WI38 (cell line): Measurements from ENCODE around the gene ZNF44.

Source experiments
- H3K4me3 ChIP-seq: 2 replicates; pipeline ENCODE4 v1.5.1; 2011; ENCODE audit warnings: low read depth, mild to moderate bottlenecking, control low read depth, low read length
- TF ChIP-seq, protein P1 (sequence below): IDR thresholded peaks from 2 replicates; pipeline ENCODE4 v1.5.1; 2012; ENCODE audit warnings: low read depth, mild to moderate bottlenecking, control low read depth, low read length

ZNF44 gene

DNA sequence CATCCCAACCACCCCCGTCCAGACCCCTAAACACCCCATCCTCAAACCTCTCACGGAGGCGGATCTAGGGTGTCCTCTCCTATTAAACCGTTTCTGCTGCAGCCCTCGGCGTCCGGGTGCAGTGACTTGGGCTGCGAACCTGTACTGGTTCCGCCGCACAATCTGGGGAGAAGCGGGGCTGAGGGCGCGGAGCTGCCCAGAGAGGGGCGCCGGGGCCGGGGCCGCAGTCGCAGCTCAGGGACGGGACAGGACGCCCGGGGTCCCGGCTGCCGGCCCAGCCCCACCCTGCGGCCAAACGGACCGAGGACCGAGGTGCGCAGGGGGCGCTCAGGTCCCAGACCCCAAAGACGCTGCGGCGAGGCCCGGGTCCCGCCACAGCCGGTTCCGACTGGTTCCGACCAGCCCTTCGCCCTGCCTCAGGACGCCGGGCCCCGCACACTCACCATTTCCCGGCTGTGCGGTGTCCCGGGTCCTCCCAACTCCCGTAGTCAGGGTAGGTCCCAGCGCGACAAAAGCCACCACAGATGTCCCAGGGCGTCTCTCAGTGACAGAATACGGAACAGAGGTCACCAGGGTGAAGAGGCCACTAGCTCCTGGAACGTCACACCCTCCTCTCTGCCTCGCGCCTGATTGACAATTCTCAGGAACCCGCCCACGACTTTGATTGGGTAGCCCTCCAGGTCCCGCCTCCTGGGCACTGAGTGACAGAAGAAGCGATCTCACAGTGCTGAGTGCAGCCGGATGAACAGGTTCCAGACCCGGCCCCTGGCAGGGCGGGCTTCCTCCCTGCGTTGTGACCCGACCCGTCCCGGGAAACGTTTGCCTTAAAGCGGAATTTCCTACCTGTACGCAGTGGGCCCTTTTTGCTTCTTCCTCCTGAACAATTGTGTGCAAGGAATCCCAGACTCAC, at the start of gene ZNF44:
Gene ZNF44 (minus strand): TSS at position 635 of the 910 bp plus-strand sequence. CDS start 189 bp downstream, at position 446.
- peak within 1 kb of the TSS; percentile 65 for H3K4me3 ChIP-seq
- TF ChIP-seq, protein P1, sequence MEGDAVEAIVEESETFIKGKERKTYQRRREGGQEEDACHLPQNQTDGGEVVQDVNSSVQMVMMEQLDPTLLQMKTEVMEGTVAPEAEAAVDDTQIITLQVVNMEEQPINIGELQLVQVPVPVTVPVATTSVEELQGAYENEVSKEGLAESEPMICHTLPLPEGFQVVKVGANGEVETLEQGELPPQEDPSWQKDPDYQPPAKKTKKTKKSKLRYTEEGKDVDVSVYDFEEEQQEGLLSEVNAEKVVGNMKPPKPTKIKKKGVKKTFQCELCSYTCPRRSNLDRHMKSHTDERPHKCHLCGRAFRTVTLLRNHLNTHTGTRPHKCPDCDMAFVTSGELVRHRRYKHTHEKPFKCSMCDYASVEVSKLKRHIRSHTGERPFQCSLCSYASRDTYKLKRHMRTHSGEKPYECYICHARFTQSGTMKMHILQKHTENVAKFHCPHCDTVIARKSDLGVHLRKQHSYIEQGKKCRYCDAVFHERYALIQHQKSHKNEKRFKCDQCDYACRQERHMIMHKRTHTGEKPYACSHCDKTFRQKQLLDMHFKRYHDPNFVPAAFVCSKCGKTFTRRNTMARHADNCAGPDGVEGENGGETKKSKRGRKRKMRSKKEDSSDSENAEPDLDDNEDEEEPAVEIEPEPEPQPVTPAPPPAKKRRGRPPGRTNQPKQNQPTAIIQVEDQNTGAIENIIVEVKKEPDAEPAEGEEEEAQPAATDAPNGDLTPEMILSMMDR, result no peak

DNA sequence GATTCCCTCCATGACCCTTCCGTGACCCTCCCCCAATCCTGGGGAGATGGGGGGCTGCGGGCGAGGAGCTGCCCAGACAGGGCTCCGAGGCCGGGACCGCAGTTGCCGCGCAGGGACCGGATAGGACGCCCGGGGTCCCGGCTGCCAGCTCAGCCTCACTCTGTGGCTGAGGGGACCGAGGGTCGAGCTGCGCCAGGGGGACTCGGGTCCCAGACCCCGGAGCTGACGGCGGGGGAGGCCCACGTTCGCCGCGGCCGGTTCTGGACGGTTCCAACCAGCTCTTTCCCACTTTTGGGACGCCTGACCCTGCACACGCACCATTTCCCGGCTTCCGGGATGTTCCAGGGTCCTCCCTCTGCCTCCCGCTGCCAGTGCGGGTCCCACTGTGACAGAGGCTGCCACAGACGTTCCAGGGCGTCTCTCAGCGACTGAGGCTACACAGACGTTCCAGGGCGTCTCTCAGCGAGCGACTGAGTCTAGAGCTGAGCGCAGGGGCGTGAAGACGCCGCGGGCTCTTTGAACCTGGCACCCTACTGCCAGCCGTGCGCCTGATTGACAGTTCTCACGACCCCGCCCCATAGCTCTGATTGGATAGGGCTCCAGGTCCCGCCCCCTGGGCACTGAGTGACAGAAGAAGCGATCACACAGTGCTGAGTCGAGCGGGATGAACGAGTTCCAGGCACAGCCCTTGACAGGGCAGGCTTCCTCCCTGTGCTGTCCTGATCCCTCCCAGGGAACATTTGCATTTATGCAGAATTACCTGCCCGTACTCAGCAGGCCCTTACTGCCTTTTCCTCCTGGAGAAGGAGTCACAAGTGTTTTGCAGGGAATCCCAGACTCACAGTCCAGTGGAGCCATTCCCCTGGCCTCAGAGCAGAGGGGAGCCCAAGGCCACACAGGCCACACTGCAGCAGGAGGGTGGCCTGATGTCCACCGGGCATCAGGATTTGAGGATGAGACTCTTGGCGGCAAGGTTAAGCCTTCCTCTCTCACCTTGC, 38.8 kb upstream of the ZNF44 start, which contains the start of gene ZNF563:
Gene ZNF563 (minus strand): TSS at position 472 of the 998 bp plus-strand sequence. CDS start 151 bp downstream, at position 321.
- H3K4me3 ChIP-seq, result peak within 1 kb of the TSS; percentile 86

DNA sequence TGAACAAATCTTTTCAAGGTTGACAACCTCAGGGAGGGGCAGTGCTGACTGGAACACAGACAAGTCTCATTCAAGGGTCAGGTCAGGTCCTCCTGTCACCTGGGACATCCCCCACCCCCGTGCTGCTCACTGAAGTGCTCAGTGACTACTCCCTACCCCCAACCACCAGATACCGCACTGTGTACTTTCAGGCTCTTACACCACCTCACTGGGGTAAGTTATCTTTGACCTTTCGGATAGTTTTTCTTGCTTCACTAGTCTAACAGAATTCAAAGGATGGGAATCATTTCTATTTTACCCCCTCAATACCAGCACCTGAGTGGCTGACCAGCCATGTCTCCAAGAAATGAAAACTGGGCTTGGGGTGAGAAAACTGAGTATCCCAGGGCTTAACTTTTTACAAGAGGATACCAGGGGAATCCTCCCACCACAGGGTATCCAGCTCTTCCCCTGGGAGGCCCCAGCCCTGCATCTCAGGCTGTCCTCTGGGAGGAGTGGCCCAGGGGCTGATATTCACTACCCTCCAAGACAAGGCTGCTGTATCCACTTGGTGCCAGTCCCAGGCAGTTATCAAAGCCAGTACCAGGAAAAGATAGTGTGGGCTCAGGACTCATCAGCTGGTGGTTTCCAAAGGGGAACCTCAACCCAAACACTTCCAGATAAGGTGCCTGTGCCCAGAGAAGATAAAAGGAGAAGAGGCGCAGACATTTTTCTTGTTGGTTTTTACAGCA, 36.7 kb upstream of the ZNF44 start:
- H3K4me3 ChIP-seq, result no peak overlapping the region
- TF ChIP-seq, protein P1, result no peak

More for the DNA sequence above, 38.8 kb upstream of the ZNF44 start, which contains the start of gene ZNF563:
- TF ChIP-seq, protein P1, result no peak

DNA sequence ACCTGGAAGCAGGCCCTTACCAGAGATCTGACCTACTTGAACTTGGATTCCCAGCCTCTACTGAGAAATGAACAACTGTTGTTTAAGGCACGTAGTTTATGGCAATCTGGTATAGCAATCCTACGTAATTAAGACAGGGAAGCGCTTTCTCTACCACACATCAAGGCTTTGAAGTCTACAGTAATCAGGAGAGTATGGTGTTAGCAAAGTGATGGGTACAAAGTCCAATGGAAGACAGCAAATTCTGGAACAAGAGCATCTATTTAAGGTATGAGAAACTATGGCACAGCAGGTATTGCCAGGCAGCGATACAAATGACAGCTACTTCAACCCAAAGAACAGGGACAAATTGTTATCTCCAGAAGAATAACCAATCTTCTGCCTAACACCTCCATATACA, 35.7 kb upstream of the ZNF44 start:
- TF ChIP-seq, protein P1, result no peak
- H3K4me3 ChIP-seq, result no peak overlapping the region

DNA sequence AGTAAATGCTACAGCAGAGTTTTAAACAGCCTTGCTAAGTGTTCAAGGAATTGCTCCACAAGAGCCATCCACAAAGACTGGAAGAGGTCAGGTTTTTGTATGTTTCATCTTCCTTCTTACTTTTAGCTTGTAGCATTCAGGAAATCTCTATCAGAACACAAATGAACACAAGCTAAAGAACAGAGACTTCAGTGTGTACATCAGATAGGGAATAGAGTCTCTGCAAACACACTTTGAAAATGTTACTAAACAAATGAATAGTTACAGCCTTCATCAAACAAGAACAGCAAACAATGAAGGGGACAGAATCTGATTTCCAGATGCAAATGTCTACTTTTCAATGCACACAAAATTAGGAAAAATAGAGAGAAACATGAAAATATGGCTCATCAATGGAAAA, 31.0 kb upstream of the ZNF44 start:
- TF ChIP-seq, protein P1, result no peak
- H3K4me3 ChIP-seq, result no peak overlapping the region

DNA sequence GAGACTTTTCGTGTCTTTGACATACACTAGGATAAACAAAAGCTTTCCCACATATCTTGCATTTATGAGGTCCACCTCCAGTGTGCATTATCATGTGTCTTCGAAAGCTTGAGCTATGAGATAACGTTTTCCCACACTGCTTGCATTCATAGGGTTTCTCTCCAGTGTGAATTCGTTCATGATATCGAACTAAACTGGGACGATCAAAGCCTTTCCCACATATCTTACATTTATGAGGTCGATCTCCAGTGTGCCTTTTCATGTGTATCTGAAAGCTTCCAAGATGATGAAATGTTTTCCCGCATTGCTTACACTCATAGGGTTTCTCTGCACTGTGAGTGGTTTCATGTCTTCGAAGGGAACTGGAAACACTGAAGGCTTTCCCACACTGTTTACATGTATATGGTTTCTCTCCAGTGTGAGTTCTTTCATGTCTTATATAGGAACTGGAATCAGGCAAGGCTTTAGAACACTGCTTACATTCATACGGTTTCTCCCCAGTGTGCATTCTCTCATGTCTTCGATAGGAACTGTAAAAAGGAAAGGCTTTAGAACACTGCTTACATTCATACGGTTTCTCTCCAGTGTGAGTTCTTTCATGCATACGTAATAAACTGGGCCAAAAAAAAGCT, 24.2 kb upstream of the ZNF44 start:
- H3K4me3 ChIP-seq, result no peak overlapping the region
- TF ChIP-seq, protein P1, result no peak
